ENCODE measurements around the gene OR13A1. TPM values are rescaled to one million over a fixed set of nuclear protein-coding genes. Genes with fewer than 3 reads are reported as not detected.
A peak's percentile ranks its signal among the peaks of the same experiment; 100 is the strongest.
"Not testable (repeated sequence)": the region's sequence is repeated elsewhere in the genome, so short reads cannot be mapped to it uniquely, and the experiment has no call there.

The OR13A1 gene, protein sequence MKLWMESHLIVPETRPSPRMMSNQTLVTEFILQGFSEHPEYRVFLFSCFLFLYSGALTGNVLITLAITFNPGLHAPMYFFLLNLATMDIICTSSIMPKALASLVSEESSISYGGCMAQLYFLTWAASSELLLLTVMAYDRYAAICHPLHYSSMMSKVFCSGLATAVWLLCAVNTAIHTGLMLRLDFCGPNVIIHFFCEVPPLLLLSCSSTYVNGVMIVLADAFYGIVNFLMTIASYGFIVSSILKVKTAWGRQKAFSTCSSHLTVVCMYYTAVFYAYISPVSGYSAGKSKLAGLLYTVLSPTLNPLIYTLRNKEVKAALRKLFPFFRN
- 0.91 TPM for polyA plus RNA-seq (2013, experiment 1 of 4)
- polyA plus RNA-seq (2013, experiment 2 of 4): 0.53 TPM
- 0.59 TPM for polyA plus RNA-seq (2013, experiment 3 of 4)
- 0.73 TPM for polyA plus RNA-seq (2013, experiment 4 of 4)

DNA sequence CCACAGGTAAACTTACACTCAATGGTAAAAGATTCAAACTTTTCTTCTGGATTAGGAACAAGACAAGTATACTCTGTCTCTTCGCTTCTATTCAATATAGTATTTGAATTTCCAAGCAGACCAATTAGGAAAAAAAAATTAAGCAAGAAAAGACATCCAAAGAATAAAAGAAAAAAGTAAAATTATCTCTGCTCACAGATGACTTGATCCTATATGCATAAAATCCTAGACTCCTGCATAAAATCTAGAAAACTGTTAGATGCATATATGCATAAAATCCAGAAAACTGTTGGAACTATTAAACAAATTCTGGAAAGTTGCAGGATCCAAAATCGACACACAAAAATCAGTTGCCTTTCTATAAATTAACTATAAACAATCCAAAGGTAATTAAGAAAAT lies at the start of gene OR13A1:
TSS of gene OR13A1 (minus strand) at position 101 of the 400 bp plus-strand sequence. CDS start 11,186 bp downstream, outside the sequence.
- Histone ChIP-seq H3K36me3 (ENCODE audit: control insufficient read depth, insufficient read depth, low read length) (no peaks in the 10 kb centered on the region), H3K9me3 (ENCODE audit: control insufficient read depth, low read length) (no peaks in the 10 kb centered on the region), H3K27me3 (ENCODE audit: control insufficient read depth, insufficient read depth, low read length, poor library complexity, severe bottlenecking) (no peaks in the 10 kb centered on the region), H3K4me1 (ENCODE audit: control insufficient read depth, insufficient read depth, low read length) (no peaks in the 10 kb centered on the region), H3K4me3 (ENCODE audit: insufficient read depth, low read depth, low read length) (no peak within 1 kb of the TSS), H3K27ac (ENCODE audit: insufficient read depth, low read depth, low read length, poor library complexity, severe bottlenecking) (no peak within 1 kb of the TSS)
- 93% methylated on average over 1 of the region's 2 CpGs; no CpG with 5 or more reads in 1 of the 2 experiments for WGBS, 2 experiments

DNA sequence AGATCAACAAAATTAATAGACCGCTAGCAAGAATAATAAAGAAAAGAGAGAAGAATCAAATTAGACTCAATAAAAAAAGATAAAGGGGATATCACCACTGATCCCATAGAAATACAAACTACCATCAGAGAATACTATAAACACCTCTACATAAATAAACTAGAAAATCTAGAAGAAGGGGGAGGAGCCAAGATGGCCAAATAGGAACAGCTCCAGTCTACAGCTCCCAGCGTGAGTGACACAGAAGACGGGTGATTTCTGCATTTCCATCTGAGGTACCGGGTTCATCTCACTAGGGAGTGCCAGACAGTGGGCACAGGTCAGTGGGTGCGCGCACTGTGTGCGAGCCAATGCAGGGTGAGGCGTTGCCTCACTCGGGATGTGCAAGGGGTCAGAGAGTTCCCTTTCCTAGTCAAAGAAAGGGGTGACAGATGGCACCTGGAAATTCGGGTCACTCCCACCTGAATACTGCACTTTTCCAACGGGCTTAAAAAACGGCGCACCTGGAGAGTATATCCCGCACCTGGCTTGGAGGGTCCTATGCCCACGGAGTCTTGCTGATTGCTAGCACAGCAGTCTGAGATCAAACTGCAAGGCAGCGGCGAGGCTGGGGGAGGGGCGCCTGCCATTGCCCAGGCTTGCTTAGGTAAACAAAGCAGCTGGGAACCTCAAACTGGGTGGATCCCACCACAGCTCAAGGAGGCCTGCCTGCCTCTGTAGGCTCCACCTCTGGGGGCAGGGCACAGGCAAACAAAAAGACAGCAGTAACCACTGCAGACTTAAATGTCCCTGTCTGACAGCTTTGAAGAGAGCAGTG lies 46.8 kb upstream of the OR13A1 start:
- not testable (repeated sequence) for H3K9me3 ChIP-seq (ENCODE audit: control insufficient read depth, low read length); H3K4me1 ChIP-seq (ENCODE audit: control insufficient read depth, insufficient read depth, low read length); H3K36me3 ChIP-seq (ENCODE audit: control insufficient read depth, insufficient read depth, low read length); H3K27me3 ChIP-seq (ENCODE audit: control insufficient read depth, insufficient read depth, low read length, poor library complexity, severe bottlenecking); H3K27ac ChIP-seq (ENCODE audit: insufficient read depth, low read depth, low read length, poor library complexity, severe bottlenecking)
- peak overlapping the region; percentile 6 for H3K4me3 ChIP-seq (ENCODE audit: insufficient read depth, low read depth, low read length)
- 21 to 28% methylated on average over 17 to 18 of the region's 18 CpGs for WGBS, 2 experiments

DNA sequence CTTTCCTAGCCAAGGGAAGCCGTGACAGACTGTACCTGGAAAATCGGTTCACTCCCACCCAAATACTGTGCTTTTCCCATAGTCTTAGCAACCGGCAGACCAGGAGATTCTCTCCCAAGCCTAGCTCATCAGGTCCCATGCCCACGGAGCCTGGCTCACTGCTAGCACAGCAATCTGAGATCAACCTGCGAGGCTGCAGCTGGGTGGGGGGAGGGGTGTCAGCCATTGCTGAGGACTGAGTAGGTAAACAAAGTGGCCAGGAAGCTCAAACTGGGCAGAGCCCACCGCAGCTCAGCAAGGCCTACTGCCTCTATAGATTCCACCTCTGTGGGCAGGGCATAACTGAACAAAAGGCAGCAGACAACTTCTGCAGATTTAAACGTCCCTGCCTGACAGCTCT lies 43.6 kb upstream of the OR13A1 start:
- H3K27me3 ChIP-seq (ENCODE audit: control insufficient read depth, insufficient read depth, low read length, poor library complexity, severe bottlenecking); H3K36me3 ChIP-seq (ENCODE audit: control insufficient read depth, insufficient read depth, low read length); H3K9me3 ChIP-seq (ENCODE audit: control insufficient read depth, low read length); H3K4me3 ChIP-seq (ENCODE audit: insufficient read depth, low read depth, low read length); H3K4me1 ChIP-seq (ENCODE audit: control insufficient read depth, insufficient read depth, low read length); H3K27ac ChIP-seq (ENCODE audit: insufficient read depth, low read depth, low read length, poor library complexity, severe bottlenecking): not testable (repeated sequence)
- WGBS, 2 experiments: 47 to 55% methylated on average over 7 of the region's 7 CpGs

DNA sequence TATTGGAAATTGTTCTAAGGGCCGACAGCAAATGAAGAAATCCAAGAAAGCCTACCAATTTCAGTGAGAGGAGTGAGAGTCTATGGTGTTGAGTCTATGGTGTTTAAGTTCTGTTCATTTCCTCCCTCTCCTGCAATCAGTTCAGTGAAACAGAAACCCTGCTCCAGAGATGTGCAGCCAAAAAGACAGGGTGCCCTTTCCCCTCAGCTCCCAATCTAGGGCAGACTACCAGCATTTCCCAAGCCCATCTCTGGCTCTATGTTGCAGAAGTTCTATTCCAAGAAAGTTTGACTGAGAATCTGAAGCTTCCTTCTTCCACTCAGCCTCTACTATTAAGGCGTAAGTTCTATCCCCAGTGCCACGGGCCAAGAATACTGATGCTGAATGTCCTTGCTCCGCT lies 40.1 kb upstream of the OR13A1 start:
- Histone ChIP-seq H3K27ac (ENCODE audit: insufficient read depth, low read depth, low read length, poor library complexity, severe bottlenecking) (no peak overlapping the region), H3K4me1 (ENCODE audit: control insufficient read depth, insufficient read depth, low read length) (peaks cover 4% of the 10 kb centered on the region), H3K36me3 (ENCODE audit: control insufficient read depth, insufficient read depth, low read length) (no peaks in the 10 kb centered on the region), H3K9me3 (ENCODE audit: control insufficient read depth, low read length) (no peaks in the 10 kb centered on the region), H3K4me3 (ENCODE audit: insufficient read depth, low read depth, low read length) (no peak overlapping the region), H3K27me3 (ENCODE audit: control insufficient read depth, insufficient read depth, low read length, poor library complexity, severe bottlenecking) (no peaks in the 10 kb centered on the region)
- WGBS, 2 experiments: 80 to 94% methylated on average over 4 of the region's 4 CpGs

DNA sequence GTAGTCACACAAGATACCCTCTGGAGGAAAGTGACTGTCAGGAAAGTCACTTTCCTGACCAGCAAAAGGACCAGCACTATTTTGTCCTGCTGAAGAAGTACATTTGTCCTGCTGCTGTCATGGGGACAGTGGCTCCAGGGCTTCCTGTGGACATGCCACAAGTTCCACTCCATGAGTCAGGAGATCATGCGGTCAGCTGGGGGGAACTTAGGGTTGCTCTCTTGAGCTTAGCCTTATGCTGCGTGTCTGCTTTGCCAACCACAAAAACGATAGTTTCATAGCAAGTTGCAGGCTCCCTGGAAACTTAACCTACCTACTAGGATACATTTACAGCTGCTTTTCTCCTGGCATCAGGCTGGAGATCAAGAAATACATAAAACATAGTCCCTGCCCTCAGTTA lies 38.9 kb upstream of the OR13A1 start:
- Histone ChIP-seq H3K27me3 (ENCODE audit: control insufficient read depth, insufficient read depth, low read length, poor library complexity, severe bottlenecking) (no peaks in the 10 kb centered on the region), H3K4me3 (ENCODE audit: insufficient read depth, low read depth, low read length) (no peak overlapping the region), H3K27ac (ENCODE audit: insufficient read depth, low read depth, low read length, poor library complexity, severe bottlenecking) (no peak overlapping the region), H3K36me3 (ENCODE audit: control insufficient read depth, insufficient read depth, low read length) (no peaks in the 10 kb centered on the region), H3K4me1 (ENCODE audit: control insufficient read depth, insufficient read depth, low read length) (peaks cover 3% of the 10 kb centered on the region), H3K9me3 (ENCODE audit: control insufficient read depth, low read length) (no peaks in the 10 kb centered on the region)
- WGBS, 2 experiments: 89 to 97% methylated on average over 3 of the region's 3 CpGs

DNA sequence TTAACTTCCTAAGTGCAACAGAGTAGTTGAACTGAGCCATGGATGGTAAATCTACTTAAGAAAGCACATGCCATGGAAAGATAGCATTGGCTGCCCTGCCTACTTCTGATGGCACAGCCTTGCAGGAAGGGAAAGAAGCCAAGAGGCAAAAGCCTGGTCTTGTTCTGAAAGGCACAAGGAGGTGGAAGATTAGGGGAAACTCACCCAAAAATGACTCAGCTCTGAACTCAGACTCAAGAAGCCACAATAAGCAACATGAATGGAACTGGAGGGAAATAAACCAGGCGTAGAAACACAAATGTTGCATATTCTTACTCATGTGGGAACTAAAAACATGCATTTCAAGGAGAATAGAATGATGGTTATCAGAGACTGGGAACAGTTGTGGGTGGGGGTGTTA lies 37.8 kb upstream of the OR13A1 start:
- 95 to 96% methylated on average over 1 of the region's 1 CpG for WGBS, 2 experiments
- no peaks in the 10 kb centered on the region for H3K27me3 ChIP-seq (ENCODE audit: control insufficient read depth, insufficient read depth, low read length, poor library complexity, severe bottlenecking)
- H3K9me3 ChIP-seq (ENCODE audit: control insufficient read depth, low read length): no peaks in the 10 kb centered on the region
- no peak overlapping the region for H3K27ac ChIP-seq (ENCODE audit: insufficient read depth, low read depth, low read length, poor library complexity, severe bottlenecking)
- H3K36me3 ChIP-seq (ENCODE audit: control insufficient read depth, insufficient read depth, low read length): no peaks in the 10 kb centered on the region
- H3K4me3 ChIP-seq (ENCODE audit: insufficient read depth, low read depth, low read length): no peak overlapping the region
- H3K4me1 ChIP-seq (ENCODE audit: control insufficient read depth, insufficient read depth, low read length): no peaks in the 10 kb centered on the region

DNA sequence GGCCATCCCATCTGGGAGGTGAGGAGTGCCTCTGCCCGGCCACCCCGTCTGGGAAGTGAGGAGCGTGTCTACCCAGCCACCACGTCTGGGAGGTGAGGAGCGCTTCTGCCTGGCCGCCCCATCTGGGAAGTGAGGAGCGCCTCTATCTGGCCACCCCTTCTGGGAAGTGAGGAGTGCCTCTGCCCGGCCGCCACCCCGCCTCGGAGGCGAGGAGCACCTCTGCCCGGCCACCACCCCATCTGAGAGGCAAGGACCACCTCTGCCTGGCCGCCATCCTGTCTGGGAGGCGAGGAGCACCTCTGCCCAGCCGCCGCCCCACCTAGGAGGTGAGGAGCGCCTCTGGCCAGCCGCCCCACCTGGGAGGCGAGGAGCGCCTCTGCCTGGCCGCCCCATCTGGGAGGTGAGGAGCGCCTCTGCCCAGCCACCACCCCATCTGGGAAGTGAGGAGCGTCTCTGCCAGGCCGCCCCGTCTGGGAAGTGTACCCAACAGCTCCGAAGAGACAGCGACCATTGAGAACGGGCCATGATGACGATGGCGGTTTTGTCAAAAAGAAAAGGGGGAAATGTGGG lies 32.9 kb upstream of the OR13A1 start:
- H3K27ac ChIP-seq (ENCODE audit: insufficient read depth, low read depth, low read length, poor library complexity, severe bottlenecking); H3K27me3 ChIP-seq (ENCODE audit: control insufficient read depth, insufficient read depth, low read length, poor library complexity, severe bottlenecking); H3K9me3 ChIP-seq (ENCODE audit: control insufficient read depth, low read length); H3K4me1 ChIP-seq (ENCODE audit: control insufficient read depth, insufficient read depth, low read length); H3K4me3 ChIP-seq (ENCODE audit: insufficient read depth, low read depth, low read length); H3K36me3 ChIP-seq (ENCODE audit: control insufficient read depth, insufficient read depth, low read length): not testable (repeated sequence)
- 89 to 90% methylated on average over 27 to 28 of the region's 31 CpGs for WGBS, 2 experiments

DNA sequence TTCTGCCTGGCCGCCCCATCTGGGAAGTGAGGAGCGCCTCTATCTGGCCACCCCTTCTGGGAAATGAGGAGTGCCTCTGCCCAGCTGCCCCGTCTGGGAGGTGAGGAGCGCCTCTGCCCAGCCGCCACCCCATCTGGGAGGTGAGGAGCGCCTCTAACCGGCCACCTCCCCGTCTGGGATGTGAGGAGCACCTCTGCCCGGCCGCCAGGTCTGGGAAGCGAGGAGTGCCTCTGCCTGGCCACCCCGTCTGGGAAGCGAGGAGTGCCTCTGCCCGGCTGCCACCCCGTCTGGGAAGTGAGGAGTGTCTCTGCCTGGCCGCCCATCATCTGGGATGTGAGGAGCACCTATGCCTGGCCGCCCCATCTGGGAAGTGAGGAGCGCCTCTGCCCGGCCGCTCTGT lies 32.1 kb upstream of the OR13A1 start:
- H3K27me3 ChIP-seq (ENCODE audit: control insufficient read depth, insufficient read depth, low read length, poor library complexity, severe bottlenecking); H3K4me1 ChIP-seq (ENCODE audit: control insufficient read depth, insufficient read depth, low read length); H3K4me3 ChIP-seq (ENCODE audit: insufficient read depth, low read depth, low read length); H3K9me3 ChIP-seq (ENCODE audit: control insufficient read depth, low read length); H3K36me3 ChIP-seq (ENCODE audit: control insufficient read depth, insufficient read depth, low read length); H3K27ac ChIP-seq (ENCODE audit: insufficient read depth, low read depth, low read length, poor library complexity, severe bottlenecking): not testable (repeated sequence)
- WGBS, 2 experiments: 93% methylated on average over 20 of the region's 20 CpGs

DNA sequence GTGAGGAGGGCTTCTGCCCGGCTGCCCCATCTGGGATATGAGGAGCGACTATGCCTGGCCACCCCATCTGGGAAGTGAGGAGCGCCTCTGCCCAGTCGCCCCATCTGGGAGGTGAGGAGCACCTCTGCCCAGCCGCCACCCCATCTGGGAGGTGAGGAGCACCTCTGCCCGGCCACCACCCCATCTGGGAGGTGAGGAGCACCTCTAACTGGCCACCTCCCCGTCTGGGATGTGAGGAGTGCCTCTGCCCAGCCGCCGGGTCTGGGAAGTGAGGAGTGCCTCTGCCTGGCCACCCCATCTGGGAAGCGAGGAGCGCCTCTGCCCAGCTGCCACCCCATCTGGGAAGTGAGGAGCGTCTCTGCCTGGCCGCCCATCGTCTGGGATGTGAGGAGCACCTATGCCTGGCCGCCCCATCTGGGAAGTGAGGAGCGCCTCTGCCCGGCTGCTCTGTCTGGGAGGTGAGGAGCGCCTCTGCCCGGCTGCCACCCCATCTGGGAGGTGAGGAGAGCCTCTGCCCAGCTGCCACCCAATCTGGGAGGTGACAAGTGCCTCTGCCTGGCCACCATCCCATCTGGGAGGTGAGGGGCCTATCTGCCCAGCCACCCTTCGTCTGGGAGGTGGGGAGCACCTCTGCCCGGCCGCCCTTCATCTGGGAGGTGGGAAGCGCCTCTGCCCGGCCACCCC lies 31.4 kb upstream of the OR13A1 start:
- H3K36me3 ChIP-seq (ENCODE audit: control insufficient read depth, insufficient read depth, low read length); H3K27me3 ChIP-seq (ENCODE audit: control insufficient read depth, insufficient read depth, low read length, poor library complexity, severe bottlenecking); H3K9me3 ChIP-seq (ENCODE audit: control insufficient read depth, low read length); H3K27ac ChIP-seq (ENCODE audit: insufficient read depth, low read depth, low read length, poor library complexity, severe bottlenecking); H3K4me1 ChIP-seq (ENCODE audit: control insufficient read depth, insufficient read depth, low read length); H3K4me3 ChIP-seq (ENCODE audit: insufficient read depth, low read depth, low read length): not testable (repeated sequence)
- WGBS, 2 experiments: 88% methylated on average over 23 to 24 of the region's 24 CpGs

DNA sequence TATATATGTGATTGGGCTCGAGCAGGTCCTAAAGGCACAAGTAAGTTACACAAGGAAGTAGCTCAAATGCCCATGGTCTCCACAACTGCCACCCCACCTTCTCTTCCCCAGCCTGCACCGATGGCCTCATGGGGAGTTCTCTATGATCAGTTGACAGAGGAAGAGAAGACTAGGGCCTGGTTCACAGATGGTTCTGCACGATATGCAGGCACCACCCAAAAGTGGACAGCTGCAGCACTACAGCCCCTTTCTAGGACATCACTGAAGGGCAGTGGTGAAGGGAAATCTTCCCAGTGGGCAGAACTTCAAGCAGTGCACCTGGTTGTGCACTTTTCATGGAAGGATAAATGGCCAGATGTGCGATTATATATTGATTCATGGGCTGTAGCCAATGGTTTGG lies 25.0 kb upstream of the OR13A1 start:
- H3K4me1 ChIP-seq (ENCODE audit: control insufficient read depth, insufficient read depth, low read length); H3K9me3 ChIP-seq (ENCODE audit: control insufficient read depth, low read length); H3K36me3 ChIP-seq (ENCODE audit: control insufficient read depth, insufficient read depth, low read length); H3K27ac ChIP-seq (ENCODE audit: insufficient read depth, low read depth, low read length, poor library complexity, severe bottlenecking); H3K4me3 ChIP-seq (ENCODE audit: insufficient read depth, low read depth, low read length); H3K27me3 ChIP-seq (ENCODE audit: control insufficient read depth, insufficient read depth, low read length, poor library complexity, severe bottlenecking): not testable (repeated sequence)
- 91% methylated on average over 3 to 4 of the region's 4 CpGs for WGBS, 2 experiments
